ENCODE measurements around the gene FARSA. TPM values are rescaled to one million over a fixed set of nuclear protein-coding genes. Genes with fewer than 3 reads are reported as not detected.
A peak's percentile ranks its signal among the peaks of the same experiment; 100 is the strongest.

The FARSA gene
- total RNA-seq, 3 donors from 2014 or later, result 26.1 to 53.7 (median 40.7) TPM

- no peak for DNase-seq (ENCODE audit: low spot score in 2 of 2)
- Histone ChIP-seq H3K27ac (peak overlapping the region; percentile 96 to 97), H3K4me1 (peaks cover 9 to 17% of the 10 kb centered on the region in 2 donors), H3K27me3 (no peaks in the 10 kb centered on the region), H3K36me3 (peaks cover 4% of the 10 kb centered on the region), H3K4me3 (peak overlapping the region; percentile 92 to 100 (median 99)), H3K9me3 (no peaks in the 10 kb centered on the region)
- TF ChIP-seq POLR2AphosphoS5 (IDR thresholded peaks at IDR 0.05), result peak in 1 of 3 donors; percentile 12
- TF ChIP-seq POLR2A (IDR thresholded peaks at IDR 0.05), result no peak
- peak in 2 of 3 donors; percentile 39 to 49 for TF ChIP-seq CTCF (IDR thresholded peaks at IDR 0.05)
- intact Hi-C loops (cut with DNase I; ENCODE audit: low total_unique reads), result no loop called here
Observed at GRCh38 chr19:12938779-12939601, 5.5 kb upstream of the FARSA start.

- TF ChIP-seq POLR2A (IDR thresholded peaks at IDR 0.05) (peak; percentile 99), POLR2AphosphoS5 (IDR thresholded peaks at IDR 0.05) (peak; percentile 95 to 97 (median 97)), CTCF (IDR thresholded peaks at IDR 0.05) (peak in 1 of 3 donors; percentile 13)
- Histone ChIP-seq H3K4me1 (peaks cover 9 to 17% of the 10 kb centered on the region in 2 donors), H3K4me3 (peak within 1 kb of the TSS; percentile 92 to 100 (median 99)), H3K36me3 (no peaks in the 10 kb centered on the region), H3K27me3 (no peaks in the 10 kb centered on the region), H3K9me3 (no peaks in the 10 kb centered on the region), H3K27ac (peak within 1 kb of the TSS; percentile 96 to 97)
- DNase-seq (ENCODE audit: low spot score in 2 of 2), result peak; percentile 100
- intact Hi-C loops (cut with DNase I; ENCODE audit: low total_unique reads), result no loop called here
Observed at GRCh38 chr19:12937927-12938778, 4.6 kb upstream of the FARSA start, which contains the start of gene CALR. TSS of gene CALR (plus strand) at chr19:12938609. CDS start at chr19:12938680, 71 bp downstream.

- Histone ChIP-seq H3K27ac (peak overlapping the region; percentile 39 to 97), H3K4me1 (peaks cover 12 to 23% of the 10 kb centered on the region in 2 donors), H3K27me3 (no peaks in the 10 kb centered on the region), H3K9me3 (no peaks in the 10 kb centered on the region), H3K36me3 (no peaks in the 10 kb centered on the region), H3K4me3 (peak overlapping the region; percentile 92 to 100 (median 99))
- TF ChIP-seq CTCF (IDR thresholded peaks at IDR 0.05) (no peak), POLR2AphosphoS5 (IDR thresholded peaks at IDR 0.05) (no peak), POLR2A (IDR thresholded peaks at IDR 0.05) (no peak)
- no peak for DNase-seq (ENCODE audit: low spot score in 2 of 2)
- intact Hi-C loops (cut with DNase I; ENCODE audit: low total_unique reads), result no loop called here
Observed at GRCh38 chr19:12937093-12937926, 3.8 kb upstream of the FARSA start.

GRCh38 chr19:12936582-12936981 is 3.1 kb upstream of the FARSA start:
- Histone ChIP-seq H3K4me1 (peaks cover 13 to 27% of the 10 kb centered on the region in 2 donors), H3K9me3 (no peaks in the 10 kb centered on the region), H3K27ac (no peak overlapping the region), H3K27me3 (no peaks in the 10 kb centered on the region), H3K36me3 (no peaks in the 10 kb centered on the region), H3K4me3 (no peak overlapping the region)
- intact Hi-C loops (cut with DNase I; ENCODE audit: low total_unique reads), result no loop called here
- DNase-seq (ENCODE audit: low spot score in 2 of 2), result no peak
- TF ChIP-seq POLR2AphosphoS5 (IDR thresholded peaks at IDR 0.05) (no peak), POLR2A (IDR thresholded peaks at IDR 0.05) (no peak), CTCF (IDR thresholded peaks at IDR 0.05) (no peak)
